Chondrocyte (in vitro differentiated cells): ENCODE measurements around the gene BATF3. TPM values are rescaled to one million over a fixed set of nuclear protein-coding genes. Genes with fewer than 3 reads are reported as not detected.

Experiments used
- DNase-seq: peaks from one replicate; pipeline ENCODE4 v3.0.0; 2021; ENCODE audit warnings: mixed read lengths, low spot score
- H3K27ac Mint-ChIP-seq: one replicate; pipeline ENCODE4 v1.8.0; 2021; ENCODE audit warnings: mild to moderate bottlenecking, moderate library complexity, mixed read lengths; ENCODE audit not compliant: unreplicated experiment
- H3K27me3 Mint-ChIP-seq: 2 replicates; pipeline ENCODE4 v1.8.0; 2021; ENCODE audit warnings: low read depth, mixed read lengths
- H3K36me3 Mint-ChIP-seq: 2 replicates; pipeline ENCODE4 v1.8.0; 2021; ENCODE audit warnings: low read depth, mixed read lengths
- H3K4me1 Mint-ChIP-seq: 2 replicates; pipeline ENCODE4 v1.8.0; 2021; ENCODE audit warnings: low read depth, mild to moderate bottlenecking, mixed read lengths
- H3K4me3 Mint-ChIP-seq: one replicate; pipeline ENCODE4 v1.8.0; 2021; ENCODE audit warnings: mild to moderate bottlenecking, moderate library complexity, mixed read lengths; ENCODE audit not compliant: unreplicated experiment
- H3K9me3 Mint-ChIP-seq: 2 replicates; pipeline ENCODE4 v1.8.0; 2021; ENCODE audit warnings: low read depth, mixed read lengths
- CTCF ChIP-seq: fragments of 200-600 bp; sonication (generic); IDR thresholded peaks from 2 replicates; pipeline ENCODE4 v1.5.0; 2021; ENCODE audit warnings: antibody characterized with exemption, mild to moderate bottlenecking, moderate library complexity
- total RNA-seq: library from RNA; stranded (reverse); gene quantifications from 3 replicates; pipeline ENCODE4 v1.2.1, GENCODE V29; 2021

The BATF3 gene
- total RNA-seq, 1 donor from 2014 or later = 3.7 TPM

- no peak for DNase-seq
- Mint-ChIP-seq H3K4me3 (no peak overlapping the region), H3K27me3 (peaks cover 3% of the 10 kb centered on the region), H3K27ac (no peak overlapping the region), H3K36me3 (no peaks in the 10 kb centered on the region), H3K4me1 (no peaks in the 10 kb centered on the region), H3K9me3 (no peaks in the 10 kb centered on the region)
- TF ChIP-seq CTCF = no peak
Measured at GRCh38 chr1:212680680-212681389, 18.8 kb downstream of the BATF3 start.

GRCh38 chr1:212678456-212679410, 20.9 kb downstream of the BATF3 start:
- peak; percentile 50 for DNase-seq
- Mint-ChIP-seq H3K4me1 (no peaks in the 10 kb centered on the region), H3K27ac (no peak overlapping the region), H3K36me3 (no peaks in the 10 kb centered on the region), H3K4me3 (no peak overlapping the region), H3K27me3 (peaks cover 3% of the 10 kb centered on the region), H3K9me3 (no peaks in the 10 kb centered on the region)
- no peak for TF ChIP-seq CTCF

- Mint-ChIP-seq H3K4me1 (no peaks in the 10 kb centered on the region), H3K27me3 (peaks cover 3% of the 10 kb centered on the region), H3K4me3 (no peak overlapping the region), H3K36me3 (no peaks in the 10 kb centered on the region), H3K27ac (no peak overlapping the region), H3K9me3 (no peaks in the 10 kb centered on the region)
- TF ChIP-seq CTCF = no peak
- DNase-seq = no peak
Measured at GRCh38 chr1:212677573-212677972, 22.1 kb downstream of the BATF3 start.

- Mint-ChIP-seq H3K36me3 (no peaks in the 10 kb centered on the region), H3K27me3 (peaks cover 3% of the 10 kb centered on the region), H3K4me3 (no peak overlapping the region), H3K9me3 (no peaks in the 10 kb centered on the region), H3K27ac (no peak overlapping the region), H3K4me1 (no peaks in the 10 kb centered on the region)
- no peak for DNase-seq
- TF ChIP-seq CTCF = no peak
Measured at GRCh38 chr1:212677136-212677535, 22.5 kb downstream of the BATF3 start.

- H3K4me3 Mint-ChIP-seq = no peak overlapping the region
- H3K27ac Mint-ChIP-seq = no peak overlapping the region
- no peak for TF ChIP-seq CTCF
- H3K27me3 Mint-ChIP-seq = peaks cover 3% of the 10 kb centered on the region
- peaks cover 10% of the 10 kb centered on the region for H3K4me1 Mint-ChIP-seq
- no peaks in the 10 kb centered on the region for H3K9me3 Mint-ChIP-seq
- H3K36me3 Mint-ChIP-seq = no peaks in the 10 kb centered on the region
- no peak for DNase-seq
Measured at GRCh38 chr1:212675675-212676074, 24.0 kb downstream of the BATF3 start.
